BLaER1 (cell line): ENCODE measurements around the gene ALS2.
"Not testable (repeated sequence)": the region's sequence is repeated elsewhere in the genome, so short reads cannot be mapped to it uniquely, and the experiment has no call there.

Experiments used
- H3K27ac ChIP-seq: shearing (Covaris generic); formaldehyde crosslinking; 2 replicates; pipeline ENCODE4 v1.8.1; 2022
- H3K27me3 ChIP-seq: shearing (Covaris generic); formaldehyde crosslinking; 2 replicates; pipeline ENCODE4 v1.8.1; 2022
- H3K36me3 ChIP-seq: shearing (Covaris generic); formaldehyde crosslinking; 2 replicates; pipeline ENCODE4 v1.8.1; 2022
- H3K4me1 ChIP-seq: shearing (Covaris generic); formaldehyde crosslinking; 2 replicates; pipeline ENCODE4 v1.8.1; 2022
- H3K4me2 ChIP-seq: shearing (Covaris generic); formaldehyde crosslinking; 2 replicates; pipeline ENCODE4 v1.8.1; 2022
- H3K4me3 ChIP-seq: shearing (Covaris generic); formaldehyde crosslinking; 2 replicates; pipeline ENCODE4 v1.8.1; 2022
- H3K9ac ChIP-seq: shearing (Covaris generic); formaldehyde crosslinking; 2 replicates; pipeline ENCODE4 v1.8.1; 2022
- H3K9me3 ChIP-seq: shearing (Covaris generic); formaldehyde crosslinking; 2 replicates; pipeline ENCODE4 v1.8.1; 2022
- H4K20me1 ChIP-seq: shearing (Covaris generic); formaldehyde crosslinking; 2 replicates; pipeline ENCODE4 v1.8.1; 2022
- Cebpa-rat ChIP-seq: shearing (Covaris generic); IDR thresholded peaks from 2 replicates; pipeline ENCODE4 v1.8.1; 2022

ALS2 gene

GRCh38 chr2:201809633-201810032, 28.9 kb upstream of the ALS2 start:
- no peaks in the 10 kb centered on the region for H3K36me3 ChIP-seq
- H4K20me1 ChIP-seq = no peaks in the 10 kb centered on the region
- TF ChIP-seq Cebpa-rat = no peak
- H3K9me3 ChIP-seq = no peaks in the 10 kb centered on the region
- H3K9ac ChIP-seq = no peak overlapping the region
- no peak overlapping the region for H3K4me3 ChIP-seq
- H3K4me1 ChIP-seq = peaks cover 24% of the 10 kb centered on the region
- no peak overlapping the region for H3K4me2 ChIP-seq
- H3K27ac ChIP-seq = no peak overlapping the region
- no peaks in the 10 kb centered on the region for H3K27me3 ChIP-seq

GRCh38 chr2:201808027-201808426, 27.3 kb upstream of the ALS2 start:
- Histone ChIP-seq H3K4me3 (no peak overlapping the region; the same call in 1 of the 2 replicates), H3K9ac (no peak overlapping the region), H3K4me2 (peak overlapping the region; percentile 71), H3K36me3 (no peaks in the 10 kb centered on the region), H3K9me3 (no peaks in the 10 kb centered on the region), H4K20me1 (no peaks in the 10 kb centered on the region), H3K4me1 (peaks cover 24% of the 10 kb centered on the region), H3K27ac (peak overlapping the region; percentile 14; the same call in 1 of the 2 replicates), H3K27me3 (no peaks in the 10 kb centered on the region)
- no peak for TF ChIP-seq Cebpa-rat

- no peaks in the 10 kb centered on the region for H3K27me3 ChIP-seq
- no peaks in the 10 kb centered on the region for H4K20me1 ChIP-seq
- H3K4me2 ChIP-seq = peak overlapping the region; percentile 71
- H3K9ac ChIP-seq = no peak overlapping the region; the same call in 1 of the 2 replicates
- no peaks in the 10 kb centered on the region for H3K36me3 ChIP-seq
- peaks cover 24% of the 10 kb centered on the region for H3K4me1 ChIP-seq
- peak overlapping the region; percentile 14; the same call in 1 of the 2 replicates for H3K27ac ChIP-seq
- H3K4me3 ChIP-seq = peak overlapping the region; percentile 11; the same call in 1 of the 2 replicates
- TF ChIP-seq Cebpa-rat = no peak
- H3K9me3 ChIP-seq = no peaks in the 10 kb centered on the region
These were observed 26.8 kb upstream of the ALS2 start for GRCh38 chr2:201807452-201807999.

- Histone ChIP-seq H3K4me2 (peak within 1 kb of the TSS; percentile 71), H3K4me3 (no peak within 1 kb of the TSS), H3K27ac (no peak within 1 kb of the TSS), H3K9me3 (no peaks in the 10 kb centered on the region), H4K20me1 (no peaks in the 10 kb centered on the region), H3K9ac (no peak within 1 kb of the TSS; the same call in 1 of the 2 replicates), H3K27me3 (no peaks in the 10 kb centered on the region), H3K4me1 (peaks cover 24% of the 10 kb centered on the region), H3K36me3 (no peaks in the 10 kb centered on the region)
- TF ChIP-seq Cebpa-rat = no peak
These were observed 25.9 kb upstream of the ALS2 start, which contains the start of gene CDK15 for GRCh38 chr2:201806442-201807170. Gene CDK15 (plus strand): TSS chr2:201806537. CDS start chr2:201806665, 128 bp downstream.

- H3K27me3 ChIP-seq, H3K9me3 ChIP-seq, H3K36me3 ChIP-seq, H3K4me2 ChIP-seq, H3K4me3 ChIP-seq, H3K27ac ChIP-seq, H3K4me1 ChIP-seq, H4K20me1 ChIP-seq, H3K9ac ChIP-seq: not testable (repeated sequence)
These were observed 18.2 kb upstream of the ALS2 start for GRCh38 chr2:201798914-201799285.

GRCh38 chr2:201798252-201798913, 17.6 kb upstream of the ALS2 start:
- H3K4me2 ChIP-seq = no peak overlapping the region
- H4K20me1 ChIP-seq = no peaks in the 10 kb centered on the region
- H3K9ac ChIP-seq = no peak overlapping the region
- no peak for TF ChIP-seq Cebpa-rat
- no peaks in the 10 kb centered on the region for H3K27me3 ChIP-seq
- H3K4me3 ChIP-seq = no peak overlapping the region
- no peak overlapping the region for H3K27ac ChIP-seq
- no peaks in the 10 kb centered on the region for H3K36me3 ChIP-seq
- peaks cover 5% of the 10 kb centered on the region; the same call in 1 of the 2 replicates for H3K4me1 ChIP-seq
- no peaks in the 10 kb centered on the region for H3K9me3 ChIP-seq

- Histone ChIP-seq H3K4me1 (peaks cover 5% of the 10 kb centered on the region; the same call in 1 of the 2 replicates), H3K27me3 (no peaks in the 10 kb centered on the region), H3K9ac (no peak overlapping the region), H3K27ac (no peak overlapping the region), H3K4me3 (no peak overlapping the region), H3K36me3 (no peaks in the 10 kb centered on the region), H4K20me1 (no peaks in the 10 kb centered on the region), H3K4me2 (no peak overlapping the region), H3K9me3 (no peaks in the 10 kb centered on the region)
- no peak for TF ChIP-seq Cebpa-rat
These were observed 16.6 kb upstream of the ALS2 start for GRCh38 chr2:201797175-201797840.

- Histone ChIP-seq H3K9me3 (no peaks in the 10 kb centered on the region), H3K4me2 (no peak overlapping the region), H3K27me3 (no peaks in the 10 kb centered on the region), H3K4me1 (peaks cover 5% of the 10 kb centered on the region; the same call in 1 of the 2 replicates), H3K36me3 (no peaks in the 10 kb centered on the region), H3K4me3 (no peak overlapping the region), H4K20me1 (no peaks in the 10 kb centered on the region), H3K27ac (no peak overlapping the region), H3K9ac (no peak overlapping the region)
- no peak for TF ChIP-seq Cebpa-rat
These were observed 15.7 kb upstream of the ALS2 start for GRCh38 chr2:201796478-201796865.

- Histone ChIP-seq H3K4me2 (no peak overlapping the region), H3K27me3 (no peaks in the 10 kb centered on the region), H3K4me1 (peaks cover 5% of the 10 kb centered on the region; the same call in 1 of the 2 replicates), H3K9ac (no peak overlapping the region), H3K4me3 (no peak overlapping the region), H3K9me3 (no peaks in the 10 kb centered on the region), H3K27ac (no peak overlapping the region), H3K36me3 (no peaks in the 10 kb centered on the region), H4K20me1 (no peaks in the 10 kb centered on the region)
- TF ChIP-seq Cebpa-rat = no peak
These were observed 15.1 kb upstream of the ALS2 start for GRCh38 chr2:201795607-201796477.
